GM18870 (cell line): ENCODE data around the gene SNAPC2.
"Not testable (repeated sequence)": the region's sequence is repeated elsewhere in the genome, so short reads cannot be mapped to it uniquely, and the experiment has no call there.

Source experiments
- ATAC-seq: cut with Tn5 transposase; IDR thresholded peaks from one replicate; pipeline ENCODE4 v1.9.1; 2021; ENCODE audit warnings: moderate library complexity; ENCODE audit not compliant: unreplicated experiment

Gene SNAPC2

DNA sequence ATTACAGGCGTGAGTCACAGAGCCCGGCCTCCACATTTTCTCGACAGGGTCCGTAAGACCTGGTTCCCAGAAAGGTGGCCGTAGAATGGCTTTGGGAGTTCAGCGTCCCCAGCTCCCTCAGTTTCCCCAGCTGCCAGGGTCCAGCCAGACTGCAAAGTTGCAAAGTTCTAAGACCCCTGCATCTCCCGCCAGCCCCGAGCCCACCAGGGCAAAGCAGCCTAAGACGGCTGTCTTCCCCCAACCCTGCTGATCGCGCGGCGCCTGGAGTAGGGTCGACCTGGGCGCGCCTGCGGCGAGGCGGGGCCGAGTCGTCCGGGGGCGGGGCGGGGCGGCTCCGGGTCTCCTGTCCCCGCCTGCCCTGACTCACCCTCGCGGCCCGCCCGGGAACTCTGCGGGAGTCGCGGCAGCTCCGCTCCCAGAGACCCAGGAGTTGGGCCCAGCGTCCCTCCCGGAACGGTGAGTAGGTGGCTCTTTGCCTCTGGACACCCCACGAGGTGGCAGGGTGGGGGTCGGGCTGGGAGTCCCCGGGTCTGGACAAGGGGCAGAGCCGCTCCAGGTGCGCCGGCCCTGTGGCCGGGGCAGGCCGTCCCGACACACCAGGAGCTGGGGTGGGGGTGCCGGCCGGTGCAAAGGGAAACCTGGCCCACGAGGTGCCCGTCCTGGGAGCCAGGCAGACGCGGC, 31.9 kb upstream of the SNAPC2 start, which contains the start of gene LRRC8E:
Gene LRRC8E (plus strand): TSS at position 366 of the 681 bp plus-strand sequence. CDS start 7,094 bp downstream, outside the sequence.
- no peak for ATAC-seq

DNA sequence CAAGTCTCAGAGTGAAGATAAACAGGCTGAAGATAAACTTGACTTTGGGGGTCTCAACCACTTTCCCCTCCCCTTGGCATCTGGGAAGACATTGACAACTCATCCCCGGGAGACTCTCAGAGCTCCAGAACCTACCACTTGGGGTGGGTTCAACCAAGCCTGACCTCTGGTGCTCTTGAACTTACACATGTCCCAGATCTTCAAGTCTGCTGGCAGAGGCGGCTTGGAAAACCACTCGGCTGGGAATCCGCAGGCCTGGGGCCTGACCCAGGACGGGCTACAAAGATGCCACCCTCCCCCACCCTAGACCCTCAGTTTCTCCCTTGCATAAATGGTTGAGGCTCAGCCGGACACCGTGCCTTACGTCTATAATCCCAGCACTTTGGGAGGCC, 31.3 kb upstream of the SNAPC2 start:
- no peak for ATAC-seq

GRCh38 chr19:7893362-7894101, 26.6 kb upstream of the SNAPC2 start:
- ATAC-seq = not testable (repeated sequence)

GRCh38 chr19:7894612-7895309, 25.4 kb upstream of the SNAPC2 start:
- ATAC-seq = no peak

GRCh38 chr19:7895565-7895964, 24.6 kb upstream of the SNAPC2 start:
- no peak for ATAC-seq

DNA sequence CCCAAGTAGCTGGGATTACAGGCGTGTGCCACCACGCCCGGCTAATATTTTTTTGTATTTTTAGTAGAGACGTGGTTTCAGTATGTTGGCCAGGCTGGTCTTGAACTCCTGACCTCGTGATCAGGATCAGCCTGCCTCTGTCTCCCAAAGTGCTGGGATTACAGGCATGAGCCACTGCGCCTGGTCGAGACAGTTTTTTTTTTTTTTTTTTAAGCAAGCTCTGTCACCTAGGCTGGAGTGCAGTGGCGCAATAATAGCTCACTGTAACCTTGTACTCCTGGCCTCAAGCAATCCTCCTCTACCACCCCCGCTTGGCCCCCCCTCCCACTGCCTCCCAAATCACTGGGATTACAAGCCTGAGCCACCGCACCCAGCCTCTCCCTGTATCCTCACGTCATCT, 22.8 kb upstream of the SNAPC2 start:
- ATAC-seq = no peak

DNA sequence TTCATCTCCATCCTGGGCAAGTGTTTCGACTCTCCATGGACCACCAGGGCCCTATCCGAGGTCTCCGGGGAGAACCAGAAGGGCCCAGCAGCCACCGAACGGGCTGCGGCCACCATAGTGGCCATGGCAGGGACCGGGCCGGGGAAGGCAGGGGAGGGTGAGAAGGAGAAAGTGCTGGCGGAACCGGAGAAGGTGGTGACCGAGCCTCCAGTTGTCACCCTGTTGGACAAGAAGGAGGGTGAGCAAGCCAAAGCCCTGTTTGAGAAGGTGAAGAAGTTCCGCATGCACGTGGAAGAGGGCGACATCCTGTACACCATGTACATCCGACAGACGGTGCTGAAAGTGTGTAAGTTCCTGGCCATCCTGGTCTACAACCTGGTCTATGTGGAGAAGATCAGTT, 21.2 kb upstream of the SNAPC2 start:
- ATAC-seq = no peak

GRCh38 chr19:7899751-7900378, 20.3 kb upstream of the SNAPC2 start:
- ATAC-seq = no peak

DNA sequence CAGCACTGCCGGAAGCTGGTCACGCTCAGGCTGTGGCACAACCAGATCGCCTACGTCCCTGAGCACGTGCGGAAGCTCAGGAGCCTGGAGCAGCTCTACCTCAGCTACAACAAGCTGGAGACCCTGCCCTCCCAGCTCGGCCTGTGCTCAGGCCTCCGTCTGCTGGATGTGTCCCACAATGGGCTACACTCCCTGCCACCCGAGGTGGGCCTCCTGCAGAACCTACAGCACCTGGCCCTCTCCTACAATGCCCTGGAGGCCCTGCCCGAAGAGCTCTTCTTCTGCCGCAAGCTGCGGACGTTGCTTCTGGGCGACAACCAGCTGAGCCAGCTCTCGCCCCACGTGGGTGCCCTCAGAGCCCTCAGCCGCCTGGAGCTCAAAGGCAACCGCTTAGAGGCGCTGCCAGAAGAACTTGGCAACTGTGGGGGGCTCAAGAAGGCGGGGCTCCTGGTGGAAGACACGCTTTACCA, 19.7 kb upstream of the SNAPC2 start:
- ATAC-seq = no peak

DNA sequence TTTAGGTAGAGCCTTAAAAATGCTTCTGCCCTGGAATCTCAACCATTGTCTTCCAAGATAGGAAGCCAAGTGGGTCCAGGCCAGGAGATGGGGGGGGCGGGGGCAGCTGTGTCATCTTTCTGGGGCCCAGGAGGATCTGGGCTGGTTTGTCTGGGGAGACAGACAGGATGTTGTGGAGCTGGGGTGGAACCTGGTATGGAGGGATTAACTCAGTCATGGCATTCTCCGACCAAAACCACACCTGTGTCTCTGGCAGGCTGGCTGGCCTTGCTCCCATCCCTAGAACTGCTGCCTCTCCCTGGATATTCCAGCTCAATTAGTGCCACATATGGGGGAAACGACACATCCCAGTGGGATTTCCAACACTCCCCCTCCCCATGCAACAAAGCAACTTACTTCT, 19.2 kb upstream of the SNAPC2 start:
- ATAC-seq = no peak

GRCh38 chr19:7901337-7901736, 18.8 kb upstream of the SNAPC2 start:
- no peak for ATAC-seq

- ATAC-seq = no peak
These were observed 17.3 kb upstream of the SNAPC2 start for GRCh38 chr19:7902796-7903243.

DNA sequence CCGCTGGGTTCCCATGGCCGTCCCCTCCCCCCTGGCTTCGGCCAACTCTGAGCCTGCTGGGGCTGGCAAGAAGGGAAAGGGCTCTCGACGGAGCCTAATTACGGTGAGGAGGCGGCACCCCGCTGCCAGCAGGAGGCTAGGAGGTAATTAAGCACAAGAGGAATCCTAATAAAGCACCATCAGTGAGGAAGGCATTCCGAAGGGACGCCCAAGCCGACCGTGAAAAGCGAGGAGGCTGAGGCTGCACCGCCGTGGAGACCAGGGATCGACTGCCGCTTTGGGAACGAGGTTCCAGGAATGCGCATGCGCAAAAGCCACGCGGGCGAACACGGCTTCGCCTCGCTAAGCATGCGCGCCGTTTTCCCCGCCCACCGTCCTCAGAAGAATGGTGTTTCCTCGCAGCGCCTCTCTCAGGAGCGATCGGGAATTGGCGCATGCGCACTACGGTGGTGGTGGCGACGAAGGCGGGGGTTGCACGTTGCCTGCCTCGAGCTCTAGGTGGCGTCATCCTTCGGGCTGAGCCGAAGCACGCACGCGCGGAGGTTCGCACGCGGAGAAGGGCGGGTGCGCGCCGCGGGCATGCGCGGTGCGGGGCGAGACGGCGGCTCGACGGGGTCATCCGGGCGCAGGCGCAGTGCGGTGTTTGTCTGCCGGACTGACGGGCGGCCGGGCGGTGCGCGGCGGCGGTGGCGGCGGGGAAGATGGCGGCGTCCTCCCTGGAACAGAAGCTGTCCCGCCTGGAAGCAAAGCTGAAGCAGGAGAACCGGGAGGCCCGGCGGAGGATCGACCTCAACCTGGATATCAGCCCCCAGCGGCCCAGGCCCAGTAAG, 16.7 kb upstream of the SNAPC2 start, which contains the start of gene MAP2K7:
Gene MAP2K7 (plus strand): TSS at position 634 of the 830 bp plus-strand sequence. CDS start 68 bp downstream, at position 702.
- peak; percentile 86 for ATAC-seq

DNA sequence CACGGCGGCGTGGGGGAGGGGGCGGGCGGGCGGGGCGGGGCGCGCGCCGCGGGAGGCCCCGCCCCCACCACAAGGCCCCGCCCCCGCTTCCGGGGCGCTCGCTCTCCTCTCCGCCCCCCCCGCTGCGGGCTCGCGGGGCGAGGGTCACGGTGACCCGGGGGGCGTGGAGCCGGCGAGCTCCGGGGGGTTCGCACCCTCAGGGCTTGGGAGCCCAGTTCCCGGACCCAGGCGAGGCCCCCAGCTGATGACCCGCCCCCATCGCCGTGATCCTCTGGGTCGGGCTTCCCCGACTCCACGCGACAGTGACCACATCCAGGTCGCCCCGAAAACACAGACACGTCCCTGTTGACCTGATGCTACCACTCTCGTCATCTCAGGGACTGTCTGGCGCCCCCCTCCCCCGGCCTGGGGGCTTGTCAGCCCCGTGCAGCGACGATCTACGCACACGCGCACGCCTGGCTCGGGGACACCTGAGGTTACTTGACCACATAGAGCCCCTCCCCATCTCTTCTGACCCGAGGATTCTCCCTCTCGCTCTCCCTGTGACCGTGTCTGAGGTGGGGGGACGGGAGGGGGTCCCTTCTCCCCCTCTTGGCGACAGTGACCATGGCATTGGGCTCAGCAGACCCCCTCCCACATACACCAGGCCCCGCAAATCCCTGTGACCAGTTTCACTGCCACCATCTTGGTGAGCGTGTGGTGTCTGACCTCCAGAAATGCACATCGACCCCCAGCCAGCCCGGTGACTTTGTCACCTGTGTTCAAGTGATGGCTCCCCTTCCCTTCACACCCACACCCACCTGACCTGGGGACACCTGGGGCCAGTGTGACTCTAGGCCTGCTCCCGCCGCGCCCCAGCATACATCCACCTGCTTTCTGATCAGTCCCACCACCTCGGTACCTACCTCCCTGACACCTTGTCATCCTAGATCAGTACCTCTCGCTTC, 15.8 kb upstream of the SNAPC2 start:
- no peak for ATAC-seq

DNA sequence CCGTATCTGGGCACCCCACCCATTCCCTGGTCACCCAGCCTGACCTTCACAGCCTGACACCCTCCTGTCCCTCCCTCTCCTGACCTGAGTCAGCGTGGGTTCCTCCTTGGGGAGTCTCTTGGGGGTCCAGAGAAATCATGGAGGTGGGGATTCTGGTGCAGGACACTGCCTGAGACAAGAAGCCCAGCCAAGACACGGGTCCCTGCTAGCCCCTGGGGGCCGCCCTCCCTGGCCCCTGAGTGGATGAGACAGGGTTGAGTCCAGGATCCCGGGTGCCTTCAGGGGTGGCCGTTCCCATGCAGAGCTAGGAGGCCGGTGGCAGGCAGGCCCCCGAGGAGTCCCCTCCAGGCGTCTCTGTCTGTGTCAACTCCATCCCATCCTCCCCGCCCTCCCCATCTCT, 14.9 kb upstream of the SNAPC2 start:
- no peak for ATAC-seq

DNA sequence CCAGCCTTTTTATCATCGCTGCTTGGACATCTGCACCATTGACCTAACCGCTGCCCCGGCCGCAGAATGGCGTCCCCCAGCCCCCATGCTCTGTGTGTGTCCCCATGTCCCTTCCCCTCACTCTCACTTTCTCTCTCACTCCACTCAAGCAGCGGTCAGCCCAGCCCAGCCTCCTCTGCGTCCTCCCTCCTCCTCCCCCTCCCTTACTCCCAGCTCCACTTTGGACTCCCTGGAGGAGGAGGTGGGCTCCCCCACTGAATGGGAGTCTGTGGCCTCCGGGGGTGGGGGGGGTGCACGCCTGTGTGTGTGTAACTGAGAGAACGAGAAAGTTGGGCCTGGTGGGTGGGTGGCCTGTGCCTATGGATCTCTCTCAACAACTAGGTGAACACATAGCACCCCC, 14.3 kb upstream of the SNAPC2 start:
- ATAC-seq = no peak

GRCh38 chr19:7907122-7907521, 13.0 kb upstream of the SNAPC2 start:
- no peak for ATAC-seq

GRCh38 chr19:7907544-7907943, 12.6 kb upstream of the SNAPC2 start:
- ATAC-seq = no peak

DNA sequence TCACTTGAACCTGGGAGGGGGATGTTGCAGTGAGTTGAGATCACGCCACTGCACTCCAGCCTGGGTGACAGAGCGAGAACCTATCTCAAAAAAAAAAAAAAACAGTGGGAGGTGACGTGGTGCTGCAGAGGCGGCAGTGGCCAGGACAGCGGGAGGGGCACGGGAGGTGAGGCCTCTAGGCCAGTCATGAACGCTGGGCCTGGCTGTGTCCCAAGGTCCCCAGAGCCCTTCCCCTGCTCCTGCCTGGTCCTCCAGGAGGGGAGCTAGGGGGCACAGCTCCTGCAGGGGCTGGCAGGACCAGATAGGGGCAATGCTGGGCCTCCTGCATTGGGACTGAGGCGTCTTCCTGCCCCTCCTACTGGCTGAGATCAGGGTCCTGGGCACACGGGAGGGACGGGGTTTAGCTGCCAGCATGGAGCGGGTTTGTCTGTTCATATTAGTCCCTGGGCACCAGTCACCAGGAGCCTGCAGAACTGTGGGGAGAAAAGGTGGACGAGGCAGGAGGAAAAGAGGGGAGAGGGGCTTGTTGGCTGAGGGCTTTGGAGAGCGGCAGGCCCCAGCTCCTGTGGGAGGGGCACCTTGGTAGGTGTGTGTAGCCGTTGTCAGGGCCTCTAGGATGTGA, 11.9 kb upstream of the SNAPC2 start:
- no peak for ATAC-seq
